Stimulated activated effector memory CD8-positive, alpha-beta T cell treated with anti-CD3 and anti-CD28 coated beads, Interleukin-12 subunit alpha, Interleukin-12 subunit beta, amount 100 ng/mL, for 72 hours (primary cell): ENCODE data around the gene RSPH10B.
"Not testable (repeated sequence)": the region's sequence is repeated elsewhere in the genome, so short reads cannot be mapped to it uniquely, and the experiment has no call there.

Experiments used
- ATAC-seq: fragments of 150-1000 bp; cut with Tn5 transposase; 2 replicates; pipeline ENCODE4 v1.10.0; 2021
- DNase-seq, 2 donors: peaks; one replicate each; pipeline ENCODE4 v3.0.0; 2021 to 2022; ENCODE audit warnings: low spot score in 2 of 2
- H3K27ac Mint-ChIP-seq: one replicate; pipeline ENCODE4 v1.8.0; 2022; ENCODE audit warnings: mild to moderate bottlenecking, mixed read lengths
- H3K36me3 Mint-ChIP-seq: one replicate; pipeline ENCODE4 v1.8.0; 2022; ENCODE audit warnings: mild to moderate bottlenecking, mixed read lengths
- H3K4me1 Mint-ChIP-seq: one replicate; pipeline ENCODE4 v1.8.0; 2022; ENCODE audit warnings: mixed read lengths
- H3K4me3 Mint-ChIP-seq: one replicate; pipeline ENCODE4 v1.8.0; 2022; ENCODE audit warnings: mild to moderate bottlenecking, mixed read lengths
- H3K9me3 Mint-ChIP-seq: one replicate; pipeline ENCODE4 v1.8.0; 2022; ENCODE audit warnings: mixed read lengths

Gene RSPH10B

DNA sequence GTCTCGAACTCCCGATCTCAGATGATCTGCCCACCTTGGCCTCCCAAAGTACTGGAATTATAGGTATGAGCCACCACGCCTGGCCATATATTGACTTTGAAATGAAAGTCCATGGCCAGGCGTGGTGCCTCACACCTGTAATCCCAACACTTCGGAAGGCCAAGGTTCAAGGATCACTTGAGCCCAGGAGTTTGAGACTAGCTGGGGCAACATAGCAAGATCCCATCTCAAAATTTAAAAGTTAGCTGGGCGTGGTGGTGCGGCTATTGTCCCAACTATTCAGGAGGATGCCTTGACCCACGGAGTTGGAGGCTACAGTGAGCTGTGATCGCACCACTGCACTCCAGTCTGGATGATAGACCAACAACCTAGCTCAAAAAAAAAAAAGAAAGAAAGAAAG lies 78.0 kb downstream of the RSPH10B start:
- no peak for DNase-seq
- no peaks in the 10 kb centered on the region for H3K9me3 Mint-ChIP-seq
- no peak overlapping the region for H3K4me3 Mint-ChIP-seq
- no peaks in the 10 kb centered on the region for H3K4me1 Mint-ChIP-seq
- ATAC-seq, result no peak
- H3K27ac Mint-ChIP-seq, result no peak overlapping the region
- H3K36me3 Mint-ChIP-seq, result no peaks in the 10 kb centered on the region

DNA sequence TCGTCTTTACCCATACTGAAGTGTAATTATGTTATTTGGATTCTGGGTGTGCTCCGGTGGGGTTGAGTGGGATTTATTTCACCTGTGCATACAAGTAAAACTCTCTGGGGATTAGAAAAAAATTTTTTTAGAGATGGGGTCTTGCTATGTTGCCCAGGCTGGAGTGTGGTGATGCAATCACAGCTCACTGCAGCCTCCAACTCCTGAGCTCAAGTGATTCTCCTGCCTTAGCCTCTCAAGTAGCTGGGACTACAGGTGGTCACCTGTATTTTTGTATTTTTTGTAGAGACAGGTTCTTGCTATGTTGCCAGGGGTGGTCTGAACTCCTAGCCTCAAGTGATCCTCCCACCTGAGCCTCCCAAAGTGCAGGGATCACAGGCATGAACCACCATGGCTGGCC lies 80.2 kb downstream of the RSPH10B start:
- not testable (repeated sequence) for H3K27ac Mint-ChIP-seq, H3K36me3 Mint-ChIP-seq, ATAC-seq, H3K4me1 Mint-ChIP-seq, H3K9me3 Mint-ChIP-seq, H3K4me3 Mint-ChIP-seq, DNase-seq

DNA sequence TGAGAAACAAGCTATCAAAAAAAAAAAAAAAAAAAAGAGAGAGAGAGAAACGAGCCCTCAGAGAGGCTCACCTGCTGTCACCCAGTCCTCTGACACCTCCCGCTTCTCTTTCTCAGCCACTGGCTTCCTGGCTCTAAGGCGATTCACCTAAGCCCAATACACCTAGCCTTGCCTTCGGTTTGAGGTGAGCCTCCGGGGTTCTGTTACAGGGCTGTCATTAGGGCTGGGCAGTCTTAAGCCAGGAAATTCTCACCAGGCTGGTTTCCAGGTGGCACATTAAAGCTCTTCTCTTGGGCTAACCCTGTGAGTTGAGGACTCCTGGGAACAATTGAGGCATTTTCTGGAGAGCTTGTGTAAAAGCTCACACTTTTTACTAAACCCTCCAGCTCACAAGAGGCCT lies 82.5 kb downstream of the RSPH10B start:
- ATAC-seq, H3K4me3 Mint-ChIP-seq, H3K27ac Mint-ChIP-seq, H3K4me1 Mint-ChIP-seq, H3K36me3 Mint-ChIP-seq, H3K9me3 Mint-ChIP-seq, DNase-seq: not testable (repeated sequence)

DNA sequence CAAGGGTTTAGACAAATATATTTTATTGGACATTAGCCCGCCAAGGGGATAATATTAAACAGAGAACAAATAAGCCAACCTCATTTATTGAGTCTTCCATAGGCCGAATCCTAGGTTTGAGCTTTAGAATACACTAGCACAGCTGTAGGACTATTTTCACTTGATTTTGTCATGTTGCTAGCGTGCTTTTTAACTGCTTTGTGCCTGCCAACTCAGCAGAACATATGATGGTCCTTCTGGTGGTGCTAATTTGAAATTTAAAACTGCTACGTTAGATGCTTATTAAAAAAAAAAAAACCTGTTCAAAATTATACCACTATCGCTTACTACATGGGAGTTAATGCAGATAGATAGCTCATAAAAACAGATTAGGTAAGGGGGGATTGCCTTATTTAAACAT lies 86.1 kb downstream of the RSPH10B start:
- DNase-seq, H3K9me3 Mint-ChIP-seq, H3K4me3 Mint-ChIP-seq, H3K27ac Mint-ChIP-seq, H3K36me3 Mint-ChIP-seq, ATAC-seq, H3K4me1 Mint-ChIP-seq: not testable (repeated sequence)

DNA sequence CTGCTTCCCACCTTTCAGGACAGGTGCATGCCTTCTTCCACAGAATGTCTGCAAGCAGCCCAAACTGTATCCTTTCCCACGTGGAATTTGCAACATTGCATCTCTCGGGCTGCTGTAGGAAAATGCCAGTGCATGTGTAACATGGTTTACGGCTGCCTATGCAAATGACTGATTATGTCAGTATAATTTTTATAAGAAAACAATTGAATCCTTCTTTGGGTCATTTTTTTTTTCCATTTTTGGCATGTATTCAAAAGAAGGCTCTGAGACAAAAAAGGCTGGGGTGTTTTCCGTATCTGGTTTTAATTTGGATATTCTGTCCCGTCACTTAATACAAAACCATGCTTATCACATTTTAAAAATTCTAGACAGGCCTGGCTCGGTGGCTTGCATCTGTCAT lies 90.4 kb downstream of the RSPH10B start:
- H3K4me1 Mint-ChIP-seq, DNase-seq, H3K4me3 Mint-ChIP-seq, ATAC-seq, H3K27ac Mint-ChIP-seq, H3K36me3 Mint-ChIP-seq, H3K9me3 Mint-ChIP-seq: not testable (repeated sequence)

DNA sequence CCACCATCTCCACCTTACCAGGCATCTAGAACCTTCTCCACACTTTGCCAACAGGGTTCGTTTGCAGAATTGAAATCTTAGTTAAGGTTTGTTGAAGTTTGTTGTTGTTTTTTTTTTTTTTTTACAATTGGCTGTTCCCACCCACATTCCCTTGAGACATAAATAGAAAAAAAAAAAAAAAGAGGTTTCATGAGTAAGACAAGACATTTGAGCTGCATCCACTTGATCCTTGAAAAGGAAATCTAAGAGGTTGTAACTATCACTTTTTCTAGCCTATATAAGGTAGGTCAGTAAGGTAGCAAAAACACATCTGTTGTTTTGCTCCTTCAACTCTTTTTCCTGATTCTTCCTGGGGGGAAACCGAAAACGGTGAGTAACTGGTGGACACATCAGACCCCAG lies 90.9 kb downstream of the RSPH10B start:
- not testable (repeated sequence) for ATAC-seq, H3K36me3 Mint-ChIP-seq, H3K9me3 Mint-ChIP-seq, H3K4me3 Mint-ChIP-seq, H3K27ac Mint-ChIP-seq, DNase-seq, H3K4me1 Mint-ChIP-seq
